SK-N-SH treated with all-trans-retinoic acid at 6 μM for 48 hours (cell line): Measurements from ENCODE around the gene SMPDL3B.
A peak's percentile ranks its signal among the peaks of the same experiment; 100 is the strongest.

Experiments used
- ATAC-seq: fragments of 200-7000 bp; cut with Tn5 transposase; 3 replicates; pipeline ENCODE4 v1.9.1; 2020; ENCODE audit warnings: mild to moderate bottlenecking, moderate library complexity
- ARNTL ChIP-seq: fragments of 450-650 bp; formaldehyde crosslinking; IDR thresholded peaks from 2 replicates; pipeline ENCODE4 v1.5.0; 2020; ENCODE audit warnings: low read depth, mild to moderate bottlenecking, moderate library complexity, borderline replicate concordance
- CSDC2 ChIP-seq: fragments of 250-450 bp; sonication (Bioruptor Pico); IDR thresholded peaks from 2 replicates; pipeline ENCODE4 v1.5.0; 2020; ENCODE audit warnings: mild to moderate bottlenecking, moderate library complexity
- CSRNP3 ChIP-seq: fragments of 250-450 bp; sonication (Bioruptor Pico); IDR thresholded peaks from 2 replicates; pipeline ENCODE4 v1.5.1; 2021; ENCODE audit warnings: mild to moderate bottlenecking, moderate library complexity
- ESRRG ChIP-seq: fragments of 250-450 bp; sonication (Bioruptor Pico); IDR thresholded peaks from 2 replicates; pipeline ENCODE4 v1.6.1; 2021; ENCODE audit warnings: mild to moderate bottlenecking
- GLIS3 ChIP-seq: fragments of 250-450 bp; sonication (Bioruptor Pico); IDR thresholded peaks from 2 replicates; pipeline ENCODE4 v1.5.0; 2020; ENCODE audit warnings: mild to moderate bottlenecking, moderate library complexity
- ISL1 ChIP-seq: fragments of 250-450 bp; sonication (Bioruptor Pico); IDR thresholded peaks from 2 replicates; pipeline ENCODE4 v2.1.2; 2022; ENCODE audit warnings: mild to moderate bottlenecking, moderate library complexity
- OSR1 ChIP-seq: fragments of 250-450 bp; sonication (Bioruptor Pico); IDR thresholded peaks from 2 replicates; pipeline ENCODE4 v1.8.0; 2022; ENCODE audit warnings: moderate library complexity, mild to moderate bottlenecking, inconsistent platforms
- POU6F1 ChIP-seq: fragments of 250-450 bp; sonication (Bioruptor Pico); IDR thresholded peaks from 2 replicates; pipeline ENCODE4 v1.8.0; 2021; ENCODE audit warnings: low read depth, mild to moderate bottlenecking, moderate library complexity, borderline replicate concordance
- PPARA ChIP-seq: fragments of 250-450 bp; sonication (Bioruptor Pico); IDR thresholded peaks from 2 replicates; pipeline ENCODE4 v1.5.0; 2020; ENCODE audit warnings: mild to moderate bottlenecking, borderline replicate concordance
- RARB ChIP-seq: fragments of 250-450 bp; sonication (Bioruptor Pico); IDR thresholded peaks from 2 replicates; pipeline ENCODE4 v1.8.0; 2021; ENCODE audit warnings: mild to moderate bottlenecking, moderate library complexity
- SNAI2 ChIP-seq: fragments of 250-450 bp; sonication (Bioruptor Pico); IDR thresholded peaks from 2 replicates; pipeline ENCODE4 v1.5.0; 2020; ENCODE audit warnings: mild to moderate bottlenecking, moderate library complexity
- TCF4 ChIP-seq: fragments of 250-450 bp; sonication (Bioruptor Pico); IDR thresholded peaks from 2 replicates; pipeline ENCODE4 v1.8.0; 2021; ENCODE audit warnings: mild to moderate bottlenecking, moderate library complexity, borderline replicate concordance
- TOX ChIP-seq: fragments of 250-450 bp; sonication (Bioruptor Pico); IDR thresholded peaks from 2 replicates; pipeline ENCODE4 v1.8.0; 2021; ENCODE audit warnings: mild to moderate bottlenecking, moderate library complexity, borderline replicate concordance
- TSHZ2 ChIP-seq: fragments of 250-450 bp; sonication (Bioruptor Pico); IDR thresholded peaks from 2 replicates; pipeline ENCODE4 v1.5.0; 2020; ENCODE audit warnings: mild to moderate bottlenecking, moderate library complexity
- ZC3H10 ChIP-seq: fragments of 250-450 bp; sonication (Bioruptor Pico); IDR thresholded peaks from 2 replicates; pipeline ENCODE4 v1.5.1; 2021; ENCODE audit warnings: mild to moderate bottlenecking, moderate library complexity
- ZFP3 ChIP-seq: fragments of 250-450 bp; sonication (Bioruptor Pico); IDR thresholded peaks from 2 replicates; pipeline ENCODE4 v1.5.0; 2020; ENCODE audit warnings: mild to moderate bottlenecking, moderate library complexity
- ZFP30 ChIP-seq: fragments of 450-650 bp; formaldehyde crosslinking; IDR thresholded peaks from 2 replicates; pipeline ENCODE4 v1.5.0; 2022; ENCODE audit warnings: mild to moderate bottlenecking, moderate library complexity
- ZNF565 ChIP-seq: fragments of 450-650 bp; formaldehyde crosslinking; conservative IDR thresholded peaks from 2 replicates; pipeline ENCODE4 v1.5.0; 2020; ENCODE audit warnings: low read depth, mild to moderate bottlenecking, moderate library complexity
- ZNF70 ChIP-seq: fragments of 450-650 bp; formaldehyde crosslinking; IDR thresholded peaks from 2 replicates; pipeline ENCODE4 v1.5.0; 2020; ENCODE audit warnings: mild to moderate bottlenecking, moderate library complexity
- TF ChIP-seq, protein P1 (sequence below): fragments of 250-450 bp; sonication (Bioruptor Pico); IDR thresholded peaks from 2 replicates; pipeline ENCODE4 v1.5.1; 2020; ENCODE audit warnings: low read depth, mild to moderate bottlenecking, moderate library complexity
- TF ChIP-seq, protein P2 (sequence below): fragments of 250-450 bp; sonication (Bioruptor Pico); IDR thresholded peaks from 2 replicates; pipeline ENCODE4 v1.8.0; 2020; ENCODE audit warnings: mild to moderate bottlenecking, moderate library complexity, borderline replicate concordance

The SMPDL3B gene

GRCh38 chr1:27970401-27970800, 35.6 kb downstream of the SMPDL3B start:
- TF ChIP-seq SNAI2 (CRISPR knock-in tag) (no peak), CSDC2 (CRISPR knock-in tag) (no peak), POU6F1 (CRISPR knock-in tag) (no peak), ZC3H10 (CRISPR knock-in tag) (no peak), TCF4 (no peak), ZFP3 (CRISPR knock-in tag) (no peak), TOX (no peak), ZNF565 (CRISPR knock-in tag) (no peak), RARB (no peak), ISL1 (CRISPR knock-in tag) (no peak), OSR1 (CRISPR knock-in tag) (no peak), TSHZ2 (no peak), GLIS3 (CRISPR knock-in tag) (no peak), ESRRG (CRISPR knock-in tag) (no peak), ZFP30 (CRISPR knock-in tag) (no peak)
- TF ChIP-seq, protein P1, sequence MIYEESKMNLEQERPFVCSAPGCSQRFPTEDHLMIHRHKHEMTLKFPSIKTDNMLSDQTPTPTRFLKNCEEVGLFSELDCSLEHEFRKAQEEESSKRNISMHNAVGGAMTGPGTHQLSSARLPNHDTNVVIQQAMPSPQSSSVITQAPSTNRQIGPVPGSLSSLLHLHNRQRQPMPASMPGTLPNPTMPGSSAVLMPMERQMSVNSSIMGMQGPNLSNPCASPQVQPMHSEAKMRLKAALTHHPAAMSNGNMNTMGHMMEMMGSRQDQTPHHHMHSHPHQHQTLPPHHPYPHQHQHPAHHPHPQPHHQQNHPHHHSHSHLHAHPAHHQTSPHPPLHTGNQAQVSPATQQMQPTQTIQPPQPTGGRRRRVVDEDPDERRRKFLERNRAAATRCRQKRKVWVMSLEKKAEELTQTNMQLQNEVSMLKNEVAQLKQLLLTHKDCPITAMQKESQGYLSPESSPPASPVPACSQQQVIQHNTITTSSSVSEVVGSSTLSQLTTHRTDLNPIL (CRISPR knock-in tag): no peak
- TF ChIP-seq, protein P2, sequence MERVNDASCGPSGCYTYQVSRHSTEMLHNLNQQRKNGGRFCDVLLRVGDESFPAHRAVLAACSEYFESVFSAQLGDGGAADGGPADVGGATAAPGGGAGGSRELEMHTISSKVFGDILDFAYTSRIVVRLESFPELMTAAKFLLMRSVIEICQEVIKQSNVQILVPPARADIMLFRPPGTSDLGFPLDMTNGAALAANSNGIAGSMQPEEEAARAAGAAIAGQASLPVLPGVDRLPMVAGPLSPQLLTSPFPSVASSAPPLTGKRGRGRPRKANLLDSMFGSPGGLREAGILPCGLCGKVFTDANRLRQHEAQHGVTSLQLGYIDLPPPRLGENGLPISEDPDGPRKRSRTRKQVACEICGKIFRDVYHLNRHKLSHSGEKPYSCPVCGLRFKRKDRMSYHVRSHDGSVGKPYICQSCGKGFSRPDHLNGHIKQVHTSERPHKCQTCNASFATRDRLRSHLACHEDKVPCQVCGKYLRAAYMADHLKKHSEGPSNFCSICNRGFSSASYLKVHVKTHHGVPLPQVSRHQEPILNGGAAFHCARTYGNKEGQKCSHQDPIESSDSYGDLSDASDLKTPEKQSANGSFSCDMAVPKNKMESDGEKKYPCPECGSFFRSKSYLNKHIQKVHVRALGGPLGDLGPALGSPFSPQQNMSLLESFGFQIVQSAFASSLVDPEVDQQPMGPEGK (CRISPR knock-in tag): no peak
- TF ChIP-seq, all 23 proteins: peak for 0
- ATAC-seq: peak; percentile 84

GRCh38 chr1:27971674-27972073, 36.9 kb downstream of the SMPDL3B start:
- no peak for ATAC-seq
- no peak for TF ChIP-seq ESRRG (CRISPR knock-in tag)
- no peak for TF ChIP-seq ZFP30 (CRISPR knock-in tag)
- no peak for TF ChIP-seq RARB
- TF ChIP-seq, protein P1 (CRISPR knock-in tag): no peak
- TF ChIP-seq PPARA (CRISPR knock-in tag): no peak
- no peak for TF ChIP-seq OSR1 (CRISPR knock-in tag)
- no peak for TF ChIP-seq ZNF565 (CRISPR knock-in tag)
- no peak for TF ChIP-seq GLIS3 (CRISPR knock-in tag)
- TF ChIP-seq ZNF70 (CRISPR knock-in tag): no peak
- TF ChIP-seq ISL1 (CRISPR knock-in tag): no peak
- TF ChIP-seq ZC3H10 (CRISPR knock-in tag): no peak
- no peak for TF ChIP-seq CSDC2 (CRISPR knock-in tag)
- TF ChIP-seq, protein P2 (CRISPR knock-in tag): no peak
- TF ChIP-seq, all 23 proteins: peak for 0

DNA sequence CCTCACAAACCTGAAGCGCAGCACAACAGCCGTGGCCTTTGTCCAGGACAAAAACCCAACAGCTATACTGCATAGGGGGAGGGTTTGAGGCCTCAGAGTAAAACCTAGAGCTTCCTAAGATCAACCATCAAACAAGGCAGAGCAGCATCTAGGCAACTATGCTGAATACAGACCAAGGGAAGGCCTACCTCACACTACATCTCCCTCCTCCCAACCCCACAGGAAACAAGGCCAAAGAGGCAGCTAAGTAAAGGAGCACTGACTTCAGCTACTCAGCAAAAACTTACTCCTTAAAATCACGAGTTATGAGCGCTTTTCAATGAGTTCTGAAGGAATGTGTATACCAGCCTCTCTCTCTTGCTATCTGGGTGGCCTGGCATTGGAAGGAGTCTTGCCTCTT, 37.3 kb downstream of the SMPDL3B start:
- ATAC-seq: no peak
- TF ChIP-seq PPARA (CRISPR knock-in tag): no peak
- TF ChIP-seq ZC3H10 (CRISPR knock-in tag): no peak
- TF ChIP-seq ISL1 (CRISPR knock-in tag): no peak
- TF ChIP-seq RARB: no peak
- TF ChIP-seq ARNTL (CRISPR knock-in tag): no peak
- TF ChIP-seq, protein P1 (CRISPR knock-in tag): no peak
- no peak for TF ChIP-seq ZFP3 (CRISPR knock-in tag)
- no peak for TF ChIP-seq OSR1 (CRISPR knock-in tag)
- no peak for TF ChIP-seq TCF4
- TF ChIP-seq CSRNP3: no peak
- TF ChIP-seq TOX: no peak
